PFSK-1 (cell line): ENCODE data around the gene SEZ6. TPM values are rescaled to one million over a fixed set of nuclear protein-coding genes. Genes with fewer than 3 reads are reported as not detected.

Experiments used
- FOXP2 ChIP-seq: optimal IDR thresholded peaks from 2 replicates; pipeline ENCODE3; 2011; ENCODE audit warnings: borderline replicate concordance, control low read depth, inconsistent platforms; ENCODE audit not compliant: insufficient read depth; ENCODE audit errors: extremely low read length, extremely low read depth
- POLR2AphosphoS5 ChIP-seq: IDR thresholded peaks from 2 replicates; pipeline ENCODE4 v1.6.1; 2012; ENCODE audit warnings: low read depth, mild to moderate bottlenecking, control low read depth, low read length, moderate library complexity
- SIN3A ChIP-seq: IDR thresholded peaks from 2 replicates; pipeline ENCODE4 v1.6.1; 2012; ENCODE audit warnings: mild to moderate bottlenecking, low read length, moderate library complexity, borderline replicate concordance; ENCODE audit not compliant: insufficient read depth
- TAF1 ChIP-seq: IDR thresholded peaks from 2 replicates; pipeline ENCODE4 v1.6.1; 2012; ENCODE audit warnings: low read length, control low read depth, borderline replicate concordance; ENCODE audit not compliant: insufficient read depth
- polyA plus RNA-seq: library from polyadenylated mRNA; unstranded; fragments of >200 nt; gene quantifications from one replicate; pipeline ENCODE4 v1.2.1, GENCODE V29; 2012; ENCODE audit warnings: low read depth, missing spikeins; ENCODE audit not compliant: insufficient read length
- TF ChIP-seq, protein P1 (sequence below), 2 experiments: IDR thresholded peaks; 2 replicates each; pipeline versions ENCODE4 v1.6.1 to v1.8.0; 2011 to 2012; ENCODE audit warnings: low read depth in 2 of 2, low read length in 2 of 2, control low read depth in 1 of 2, inconsistent platforms in 1 of 2, mild to moderate bottlenecking in 1 of 2, moderate library complexity in 1 of 2; ENCODE audit not compliant: insufficient read depth in 1 of 2

The SEZ6 gene, protein sequence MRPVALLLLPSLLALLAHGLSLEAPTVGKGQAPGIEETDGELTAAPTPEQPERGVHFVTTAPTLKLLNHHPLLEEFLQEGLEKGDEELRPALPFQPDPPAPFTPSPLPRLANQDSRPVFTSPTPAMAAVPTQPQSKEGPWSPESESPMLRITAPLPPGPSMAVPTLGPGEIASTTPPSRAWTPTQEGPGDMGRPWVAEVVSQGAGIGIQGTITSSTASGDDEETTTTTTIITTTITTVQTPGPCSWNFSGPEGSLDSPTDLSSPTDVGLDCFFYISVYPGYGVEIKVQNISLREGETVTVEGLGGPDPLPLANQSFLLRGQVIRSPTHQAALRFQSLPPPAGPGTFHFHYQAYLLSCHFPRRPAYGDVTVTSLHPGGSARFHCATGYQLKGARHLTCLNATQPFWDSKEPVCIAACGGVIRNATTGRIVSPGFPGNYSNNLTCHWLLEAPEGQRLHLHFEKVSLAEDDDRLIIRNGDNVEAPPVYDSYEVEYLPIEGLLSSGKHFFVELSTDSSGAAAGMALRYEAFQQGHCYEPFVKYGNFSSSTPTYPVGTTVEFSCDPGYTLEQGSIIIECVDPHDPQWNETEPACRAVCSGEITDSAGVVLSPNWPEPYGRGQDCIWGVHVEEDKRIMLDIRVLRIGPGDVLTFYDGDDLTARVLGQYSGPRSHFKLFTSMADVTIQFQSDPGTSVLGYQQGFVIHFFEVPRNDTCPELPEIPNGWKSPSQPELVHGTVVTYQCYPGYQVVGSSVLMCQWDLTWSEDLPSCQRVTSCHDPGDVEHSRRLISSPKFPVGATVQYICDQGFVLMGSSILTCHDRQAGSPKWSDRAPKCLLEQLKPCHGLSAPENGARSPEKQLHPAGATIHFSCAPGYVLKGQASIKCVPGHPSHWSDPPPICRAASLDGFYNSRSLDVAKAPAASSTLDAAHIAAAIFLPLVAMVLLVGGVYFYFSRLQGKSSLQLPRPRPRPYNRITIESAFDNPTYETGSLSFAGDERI
- polyA plus RNA-seq: not detected

DNA sequence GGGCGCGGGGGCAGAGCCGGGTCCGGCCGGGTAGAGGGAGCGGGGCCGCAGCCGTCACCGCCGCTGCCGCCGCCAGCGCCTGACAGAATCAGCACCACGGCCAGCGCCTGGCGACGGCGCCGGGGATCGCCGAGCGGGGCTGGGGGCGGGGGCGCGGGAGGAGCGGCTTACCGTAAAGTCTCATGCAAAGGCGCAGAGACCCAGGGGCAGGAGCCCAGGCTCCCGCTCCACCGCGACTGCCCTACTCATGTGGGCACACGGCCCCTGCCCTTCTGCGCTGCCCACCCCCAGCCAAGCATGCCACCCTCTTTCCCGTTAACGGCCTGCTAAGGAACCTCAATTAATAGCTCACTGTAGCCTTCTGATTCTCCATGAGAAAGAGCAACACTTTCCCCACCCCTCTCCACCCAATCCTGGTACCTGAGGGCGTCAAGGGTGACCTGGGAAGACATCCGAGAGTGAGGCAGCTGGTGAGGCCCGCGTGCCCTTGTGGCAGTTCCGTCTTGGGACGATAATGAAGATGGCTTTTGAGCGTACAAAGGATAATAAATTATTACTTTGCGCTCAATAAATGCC lies at the start of gene SEZ6:
Gene SEZ6 (minus strand): TSS at position 98 of the 576 bp plus-strand sequence. CDS start 164 bp downstream, outside the sequence.
- TF ChIP-seq, protein P1, sequence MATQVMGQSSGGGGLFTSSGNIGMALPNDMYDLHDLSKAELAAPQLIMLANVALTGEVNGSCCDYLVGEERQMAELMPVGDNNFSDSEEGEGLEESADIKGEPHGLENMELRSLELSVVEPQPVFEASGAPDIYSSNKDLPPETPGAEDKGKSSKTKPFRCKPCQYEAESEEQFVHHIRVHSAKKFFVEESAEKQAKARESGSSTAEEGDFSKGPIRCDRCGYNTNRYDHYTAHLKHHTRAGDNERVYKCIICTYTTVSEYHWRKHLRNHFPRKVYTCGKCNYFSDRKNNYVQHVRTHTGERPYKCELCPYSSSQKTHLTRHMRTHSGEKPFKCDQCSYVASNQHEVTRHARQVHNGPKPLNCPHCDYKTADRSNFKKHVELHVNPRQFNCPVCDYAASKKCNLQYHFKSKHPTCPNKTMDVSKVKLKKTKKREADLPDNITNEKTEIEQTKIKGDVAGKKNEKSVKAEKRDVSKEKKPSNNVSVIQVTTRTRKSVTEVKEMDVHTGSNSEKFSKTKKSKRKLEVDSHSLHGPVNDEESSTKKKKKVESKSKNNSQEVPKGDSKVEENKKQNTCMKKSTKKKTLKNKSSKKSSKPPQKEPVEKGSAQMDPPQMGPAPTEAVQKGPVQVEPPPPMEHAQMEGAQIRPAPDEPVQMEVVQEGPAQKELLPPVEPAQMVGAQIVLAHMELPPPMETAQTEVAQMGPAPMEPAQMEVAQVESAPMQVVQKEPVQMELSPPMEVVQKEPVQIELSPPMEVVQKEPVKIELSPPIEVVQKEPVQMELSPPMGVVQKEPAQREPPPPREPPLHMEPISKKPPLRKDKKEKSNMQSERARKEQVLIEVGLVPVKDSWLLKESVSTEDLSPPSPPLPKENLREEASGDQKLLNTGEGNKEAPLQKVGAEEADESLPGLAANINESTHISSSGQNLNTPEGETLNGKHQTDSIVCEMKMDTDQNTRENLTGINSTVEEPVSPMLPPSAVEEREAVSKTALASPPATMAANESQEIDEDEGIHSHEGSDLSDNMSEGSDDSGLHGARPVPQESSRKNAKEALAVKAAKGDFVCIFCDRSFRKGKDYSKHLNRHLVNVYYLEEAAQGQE (IDR thresholded peaks at IDR 0.05; ENCODE audit: insufficient read depth in 1 of 2, low read depth in 2 of 2, low read length in 2 of 2): peak; percentile 95 to 97
- TF ChIP-seq POLR2AphosphoS5: no peak
- peak; percentile 80 for TF ChIP-seq FOXP2
- no peak for TF ChIP-seq TAF1
- peak; percentile 88; the same call in 1 of the 2 replicates for TF ChIP-seq SIN3A

DNA sequence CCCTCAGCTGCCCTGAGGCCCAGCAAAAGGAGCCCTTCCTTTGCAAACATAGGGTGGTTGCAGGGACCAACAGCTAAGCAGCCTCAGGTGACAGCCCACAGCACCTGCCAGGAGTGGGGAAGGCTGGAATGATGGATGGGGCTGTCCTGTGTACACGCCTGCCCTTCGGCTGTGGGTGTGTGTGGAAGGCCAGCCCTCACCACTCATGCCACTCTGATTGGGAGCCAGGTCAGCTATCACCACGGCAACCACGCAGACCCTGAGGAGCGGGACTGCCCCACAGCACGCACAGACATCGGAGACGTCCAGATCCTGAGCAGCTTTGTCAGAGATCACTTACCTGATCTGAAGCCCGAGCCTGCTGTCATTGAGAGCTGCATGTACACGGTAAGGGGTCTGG lies 49.0 kb upstream of the SEZ6 start:
- TF ChIP-seq TAF1 (no peak), POLR2AphosphoS5 (no peak), SIN3A (no peak), FOXP2 (no peak)
- TF ChIP-seq, protein P1 (IDR thresholded peaks at IDR 0.05; ENCODE audit: insufficient read depth in 1 of 2, low read depth in 2 of 2, low read length in 2 of 2): no peak

DNA sequence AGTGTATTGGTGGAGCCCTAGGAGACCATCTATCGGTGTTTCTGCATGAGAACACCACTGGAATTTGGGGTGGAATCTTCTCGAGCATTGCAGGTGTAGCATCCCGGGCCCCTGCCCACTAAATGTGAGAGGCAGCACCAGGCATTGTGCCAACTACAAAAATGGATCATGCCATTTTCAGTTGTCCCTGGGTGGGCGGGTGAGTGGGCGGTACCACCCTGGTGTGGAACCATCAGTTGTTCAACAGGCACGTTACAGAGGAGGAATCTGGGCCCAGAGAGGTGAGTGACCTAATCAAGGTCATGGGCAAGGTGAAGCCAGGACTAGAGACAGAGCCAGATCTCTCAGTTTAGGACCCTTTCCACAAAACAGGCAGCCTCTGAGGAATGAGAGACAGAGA lies 45.9 kb upstream of the SEZ6 start:
- TF ChIP-seq, protein P1 (IDR thresholded peaks at IDR 0.05; ENCODE audit: insufficient read depth in 1 of 2, low read depth in 2 of 2, low read length in 2 of 2): no peak
- no peak for TF ChIP-seq TAF1
- TF ChIP-seq SIN3A: no peak
- no peak for TF ChIP-seq FOXP2
- no peak for TF ChIP-seq POLR2AphosphoS5

DNA sequence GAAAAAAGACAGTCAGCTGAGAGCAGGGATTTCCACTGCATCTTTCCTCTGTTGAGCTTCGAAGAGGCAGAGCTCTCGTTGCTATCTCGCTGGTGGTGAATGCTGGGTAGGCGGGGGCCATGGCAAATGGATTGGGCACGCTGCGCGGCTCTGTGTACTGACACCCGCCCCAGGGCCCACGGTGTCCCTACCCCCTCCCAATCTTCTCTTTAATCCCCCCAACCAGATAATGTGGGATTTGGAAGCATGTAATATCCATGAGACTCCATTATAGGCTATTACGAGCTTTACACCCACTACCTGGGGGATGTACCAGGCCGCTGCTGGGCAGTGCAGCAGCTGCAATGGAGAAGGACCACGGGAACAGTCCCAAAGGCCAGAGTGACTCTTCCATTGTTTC lies 45.4 kb upstream of the SEZ6 start:
- TF ChIP-seq FOXP2 (no peak), POLR2AphosphoS5 (no peak), SIN3A (no peak), TAF1 (no peak)
- TF ChIP-seq, protein P1 (IDR thresholded peaks at IDR 0.05; ENCODE audit: insufficient read depth in 1 of 2, low read depth in 2 of 2, low read length in 2 of 2): no peak
